HG03432 (cell line): ENCODE results near the gene OLIG1.

Experiments used
- ATAC-seq: cut with Tn5 transposase; IDR thresholded peaks from one replicate; pipeline ENCODE4 v1.9.1; 2021; ENCODE audit warnings: mild to moderate bottlenecking, moderate library complexity; ENCODE audit not compliant: unreplicated experiment

Gene OLIG1

DNA sequence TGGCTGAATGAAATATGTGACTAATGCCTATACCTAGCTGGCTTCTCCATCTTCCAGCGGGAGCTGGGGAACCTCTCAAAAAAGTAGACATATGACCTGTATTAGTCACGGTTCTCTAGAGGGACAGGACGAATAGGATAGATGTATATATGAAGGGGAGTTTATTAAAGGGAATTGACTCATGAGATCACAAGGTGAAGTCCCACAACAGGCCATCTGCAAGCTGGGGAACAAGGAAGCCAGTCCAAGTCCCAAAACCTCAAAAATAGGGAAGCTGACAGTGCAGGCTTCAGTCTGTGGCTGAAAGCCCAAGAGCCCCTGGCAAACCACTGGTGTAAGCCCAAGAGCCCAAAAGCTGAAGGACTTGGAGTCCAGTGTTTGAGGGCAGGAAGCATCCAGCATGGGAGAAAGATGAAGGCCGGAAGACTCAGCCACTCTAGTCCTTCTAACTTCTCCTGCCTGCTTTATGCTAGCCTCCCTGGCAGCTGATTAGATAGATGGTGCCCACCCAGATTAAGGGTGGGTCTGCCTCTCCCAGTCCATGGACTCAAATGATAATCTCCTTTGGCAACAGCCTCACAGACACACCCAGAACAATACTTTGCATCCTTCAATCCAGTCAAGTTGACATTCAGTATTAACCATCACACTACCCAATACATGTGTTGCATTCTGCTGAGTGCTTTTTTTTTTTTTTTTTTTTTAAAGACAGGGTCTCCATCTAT is 19.6 kb downstream of the OLIG1 start:
- no peak for ATAC-seq

GRCh38 chr21:33096426-33096825 is 26.5 kb downstream of the OLIG1 start:
- no peak for ATAC-seq

DNA sequence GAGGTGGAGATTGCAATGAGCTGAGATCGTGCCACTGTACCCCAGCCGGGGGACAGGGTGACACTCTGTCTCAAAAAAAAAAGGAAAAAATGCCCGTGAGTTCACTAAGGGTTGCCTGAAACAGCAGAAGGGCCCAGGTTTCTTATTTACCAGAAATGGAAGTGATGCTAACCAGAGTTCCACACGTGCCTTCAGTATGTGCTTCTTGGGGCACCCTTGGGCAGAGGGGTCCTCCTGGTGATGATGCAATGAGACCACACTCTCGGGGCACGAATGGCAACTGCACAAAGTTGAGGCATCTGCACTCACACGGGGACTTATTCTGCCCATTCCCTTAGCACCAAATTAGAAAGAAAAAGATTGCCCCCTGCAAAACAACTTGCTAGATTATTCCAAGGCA is 29.2 kb downstream of the OLIG1 start:
- no peak for ATAC-seq

- ATAC-seq, result peak; percentile 53
Measured at GRCh38 chr21:33101300-33101911, 31.5 kb downstream of the OLIG1 start.

DNA sequence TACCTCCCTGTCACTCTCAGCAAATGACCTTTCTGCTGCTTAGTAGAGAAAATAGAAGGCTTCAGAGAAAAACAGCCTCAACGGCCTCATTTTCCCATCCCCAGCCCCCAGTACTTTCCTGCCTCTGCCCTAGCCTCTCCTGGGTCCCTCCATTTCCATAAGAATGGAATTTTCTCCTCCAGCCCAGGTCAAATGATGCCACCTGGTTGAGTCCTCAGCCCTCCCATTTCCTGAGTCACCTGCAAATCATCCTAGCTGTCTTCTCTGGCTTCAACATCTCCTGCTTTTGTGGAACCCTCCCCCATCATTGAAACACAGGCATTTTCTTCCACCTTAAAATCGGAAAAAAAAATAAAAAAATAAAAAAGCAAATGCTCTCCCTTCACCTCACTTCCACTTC is 35.1 kb downstream of the OLIG1 start:
- ATAC-seq, result no peak

DNA sequence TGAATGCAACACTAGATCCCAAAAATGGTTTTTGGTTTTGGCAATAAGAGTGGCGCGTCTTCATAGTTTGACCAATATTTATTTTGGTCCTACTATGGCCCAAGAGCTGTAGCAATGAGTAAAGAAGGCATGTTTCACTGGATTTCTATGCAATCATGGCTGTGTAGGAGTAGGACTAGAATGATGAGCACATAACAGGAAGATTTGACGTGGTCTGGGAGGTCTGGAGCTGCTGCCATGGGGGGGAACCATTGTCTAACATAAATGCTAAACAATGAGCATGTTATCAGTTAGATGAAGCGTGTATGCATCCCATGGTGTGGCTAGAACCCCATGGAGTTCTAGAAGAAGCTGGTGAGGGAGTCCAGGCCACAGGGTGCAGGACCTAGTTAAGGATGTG is 38.3 kb downstream of the OLIG1 start:
- ATAC-seq, result no peak

GRCh38 chr21:33109574-33110339 is 39.8 kb downstream of the OLIG1 start:
- ATAC-seq, result no peak

DNA sequence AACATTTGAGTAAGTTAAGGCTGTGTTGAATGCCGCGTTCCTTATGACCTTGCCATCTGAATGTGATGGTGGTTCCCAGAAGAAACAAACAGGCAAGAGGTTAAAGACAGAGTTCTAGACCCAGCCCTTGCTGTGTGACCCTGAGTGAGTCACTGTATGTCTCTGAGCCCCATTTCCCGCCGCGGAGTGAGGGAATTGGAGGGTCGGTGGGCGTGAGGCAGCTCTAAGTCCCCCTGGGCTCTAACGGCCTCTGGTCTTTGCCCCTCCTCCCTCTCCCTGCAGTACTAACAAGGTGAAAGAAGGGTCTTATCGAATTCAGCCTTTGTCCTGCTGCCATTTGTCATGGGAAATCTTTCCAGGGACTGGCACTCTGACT is 40.4 kb downstream of the OLIG1 start:
- ATAC-seq, result no peak

DNA sequence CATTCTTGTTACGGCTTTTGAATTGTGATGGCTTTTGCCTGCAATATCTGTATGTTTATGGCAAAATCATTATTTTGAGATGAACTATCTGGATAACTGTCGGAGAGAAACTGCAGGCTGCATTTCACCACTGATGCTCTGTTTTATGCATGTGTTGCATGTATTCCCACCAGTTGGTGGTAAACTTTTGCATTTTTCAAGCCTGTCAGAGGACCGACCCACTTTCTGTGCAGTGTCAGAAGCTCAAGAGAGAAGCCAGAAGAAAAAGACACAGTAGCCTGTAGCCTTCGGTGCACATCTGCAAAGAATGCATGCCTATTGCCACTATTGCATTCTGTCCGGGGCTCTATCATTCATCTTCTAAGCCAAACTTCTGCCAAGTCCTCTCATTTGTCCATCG is 41.6 kb downstream of the OLIG1 start:
- no peak for ATAC-seq

DNA sequence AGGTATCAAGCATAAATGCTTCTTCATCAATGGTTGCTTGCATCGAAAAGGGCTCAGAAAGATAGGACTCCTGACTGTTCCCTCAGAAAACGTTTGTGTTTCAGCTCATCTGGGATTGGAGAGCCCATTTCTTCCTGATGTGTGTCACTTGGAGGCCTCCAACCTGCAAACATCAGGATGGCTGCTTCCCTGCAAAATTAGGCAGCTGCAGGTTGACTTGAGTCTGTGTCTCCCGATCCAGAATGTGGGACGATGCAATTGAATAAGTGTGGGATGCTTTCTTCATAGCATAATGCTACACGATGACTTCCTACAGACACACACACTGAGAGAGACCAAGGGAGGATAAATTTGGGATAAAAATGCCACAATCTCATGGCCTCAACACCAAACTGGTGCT is 42.2 kb downstream of the OLIG1 start:
- no peak for ATAC-seq

- ATAC-seq, result no peak
Measured at GRCh38 chr21:33112681-33113080, 42.7 kb downstream of the OLIG1 start.

GRCh38 chr21:33113131-33113530 is 43.2 kb downstream of the OLIG1 start:
- no peak for ATAC-seq

GRCh38 chr21:33114276-33114675 is 44.3 kb downstream of the OLIG1 start:
- ATAC-seq, result no peak

GRCh38 chr21:33115631-33116510 is 45.9 kb downstream of the OLIG1 start:
- ATAC-seq, result no peak

GRCh38 chr21:33116676-33117075 is 46.7 kb downstream of the OLIG1 start:
- no peak for ATAC-seq

DNA sequence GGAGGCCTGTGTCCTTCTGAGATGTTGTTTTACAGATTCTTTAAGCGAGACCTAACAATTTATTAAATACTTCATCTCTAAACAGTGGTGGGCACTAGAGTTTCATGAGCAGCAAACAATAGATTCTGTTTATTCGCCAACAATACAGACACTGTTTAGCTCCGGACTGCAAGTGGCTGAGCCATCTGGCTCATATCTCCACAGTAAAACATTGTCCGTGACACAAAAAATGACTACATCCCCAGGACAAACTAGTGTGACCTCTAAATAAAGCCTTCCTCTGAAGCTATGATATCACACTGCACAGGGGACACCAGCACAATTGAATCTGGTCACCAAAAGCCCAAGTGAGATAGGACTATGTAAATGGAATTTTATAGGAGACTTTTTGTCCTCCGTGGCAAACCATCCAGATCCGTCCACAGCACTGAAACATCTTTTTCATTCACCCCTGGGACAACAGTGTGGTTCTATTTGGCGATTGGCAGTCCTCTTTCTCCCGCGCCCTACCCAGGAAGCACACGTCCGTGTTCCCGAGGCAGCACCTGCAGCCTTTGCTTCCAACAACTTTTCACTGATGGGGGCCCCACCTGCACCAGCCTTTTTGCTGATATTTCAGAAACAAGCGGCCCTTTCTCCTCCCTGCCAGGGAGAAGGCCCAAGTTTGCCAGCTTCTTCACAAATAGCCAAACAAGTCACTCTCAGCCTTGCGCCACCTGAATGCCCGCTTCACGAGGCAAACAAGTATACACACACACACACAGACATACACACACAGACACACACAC is 47.4 kb downstream of the OLIG1 start:
- ATAC-seq, result no peak
